T-helper 2 cell treated with Interferon-gamma antibody and Interleukin-4, amounts not matched to agents 5 μg/mL and 100 μg/mL, for 36 hours (primary cell): ENCODE results near the gene ATM.
"Not testable (repeated sequence)": the region's sequence is repeated elsewhere in the genome, so short reads cannot be mapped to it uniquely, and the experiment has no call there.

ENCODE experiments used
- DNase-seq: peaks from one replicate; pipeline ENCODE4 v3.0.0; 2021; ENCODE audit warnings: low spot score
- H3K27ac Mint-ChIP-seq: one replicate; pipeline ENCODE4 v1.8.0; 2021; ENCODE audit warnings: mild to moderate bottlenecking, mixed read lengths
- H3K27me3 Mint-ChIP-seq: one replicate; pipeline ENCODE4 v1.8.0; 2021; ENCODE audit warnings: low read depth, mixed read lengths
- H3K36me3 Mint-ChIP-seq: one replicate; pipeline ENCODE4 v1.8.0; 2021; ENCODE audit warnings: low read depth, mixed read lengths
- H3K4me1 Mint-ChIP-seq: one replicate; pipeline ENCODE4 v1.8.0; 2021; ENCODE audit warnings: low read depth, mixed read lengths
- H3K4me3 Mint-ChIP-seq: one replicate; pipeline ENCODE4 v1.8.0; 2022; ENCODE audit warnings: mild to moderate bottlenecking, moderate library complexity, mixed read lengths
- H3K9me3 Mint-ChIP-seq: one replicate; pipeline ENCODE4 v1.8.0; 2021; ENCODE audit warnings: mixed read lengths

The ATM gene

DNA sequence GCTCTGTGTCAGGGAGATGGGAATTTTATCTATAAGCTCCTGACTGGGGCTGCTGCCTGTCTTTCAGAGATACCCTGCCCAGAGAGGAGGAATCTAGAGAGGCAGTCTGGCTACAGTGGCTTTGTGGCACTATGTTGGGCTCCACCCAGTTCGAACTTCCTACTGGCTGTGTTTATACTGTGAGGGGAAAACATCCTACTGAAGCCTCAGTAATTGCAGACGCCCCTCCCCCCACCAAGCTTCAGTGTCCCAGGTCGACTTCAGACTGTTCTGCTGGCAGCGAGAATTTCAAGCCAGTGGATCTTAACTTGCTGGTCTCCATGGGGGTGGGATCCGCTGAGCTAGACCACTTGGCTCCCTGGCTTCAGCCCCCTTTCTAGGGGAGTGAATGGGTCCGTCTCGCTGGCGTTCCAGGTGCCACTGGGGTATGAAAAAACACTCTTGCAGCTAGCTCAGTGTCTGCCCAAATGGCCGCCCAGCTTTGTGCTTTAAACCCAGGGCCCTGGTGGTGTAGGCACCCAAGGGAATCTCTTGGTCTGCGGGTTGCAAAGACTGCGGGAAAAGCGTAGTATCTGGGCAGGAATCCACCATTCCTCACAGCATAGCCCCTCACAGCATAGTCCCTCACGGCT lies 54.2 kb downstream of the ATM start:
- H3K27me3 Mint-ChIP-seq, DNase-seq, H3K4me1 Mint-ChIP-seq, H3K4me3 Mint-ChIP-seq, H3K27ac Mint-ChIP-seq: not testable (repeated sequence)
- Mint-ChIP-seq H3K36me3 (peaks cover 63% of the 10 kb centered on the region), H3K9me3 (peaks cover 20% of the 10 kb centered on the region)

DNA sequence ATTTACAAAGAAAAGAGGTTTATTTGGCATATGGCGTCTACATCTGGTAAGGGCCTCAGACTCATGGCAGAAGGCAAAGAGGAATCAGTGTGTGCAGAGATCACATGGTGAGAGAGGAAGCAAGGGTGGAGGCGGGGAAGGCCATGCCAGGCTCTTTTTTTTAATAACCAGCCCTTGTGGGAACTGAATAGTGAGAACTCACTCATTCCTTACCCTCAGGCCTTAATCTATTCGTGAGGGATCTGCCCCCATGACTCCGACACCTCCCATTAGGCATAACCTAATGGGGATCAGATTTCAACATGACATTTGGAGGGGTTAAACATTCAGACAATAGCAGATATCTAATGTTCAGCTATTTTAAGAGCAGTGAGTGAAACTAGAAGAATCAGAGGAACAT lies 55.7 kb downstream of the ATM start:
- no peak overlapping the region for H3K4me3 Mint-ChIP-seq
- peaks cover 3% of the 10 kb centered on the region for H3K4me1 Mint-ChIP-seq
- DNase-seq, result no peak
- no peak overlapping the region for H3K27ac Mint-ChIP-seq
- H3K9me3 Mint-ChIP-seq, result peaks cover 20% of the 10 kb centered on the region
- H3K27me3 Mint-ChIP-seq, result no peaks in the 10 kb centered on the region
- peaks cover 55% of the 10 kb centered on the region for H3K36me3 Mint-ChIP-seq

DNA sequence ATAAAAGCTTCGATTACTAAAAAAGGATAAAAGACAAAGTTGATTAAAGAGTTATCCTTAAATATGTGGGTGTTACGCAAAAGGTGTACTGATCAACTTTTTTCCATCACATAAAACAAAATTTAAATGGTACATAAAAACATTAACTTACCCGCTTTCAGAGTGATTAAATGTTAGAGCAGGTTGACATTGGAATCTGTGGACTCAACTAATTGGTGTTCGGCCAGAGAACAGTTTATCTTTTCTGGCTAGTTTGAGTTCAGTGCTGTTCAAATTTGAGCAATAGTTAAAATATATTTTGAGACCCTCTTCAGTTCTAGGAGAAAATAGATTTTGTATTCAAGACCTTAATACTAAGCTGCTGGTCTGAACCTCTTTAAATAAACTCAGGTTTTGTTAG lies 56.1 kb downstream of the ATM start:
- Mint-ChIP-seq H3K4me1 (peaks cover 3% of the 10 kb centered on the region), H3K9me3 (peaks cover 20% of the 10 kb centered on the region), H3K4me3 (no peak overlapping the region), H3K36me3 (peaks cover 54% of the 10 kb centered on the region), H3K27ac (no peak overlapping the region), H3K27me3 (no peaks in the 10 kb centered on the region)
- no peak for DNase-seq

GRCh38 chr11:108286370-108286769 lies 63.5 kb downstream of the ATM start:
- no peaks in the 10 kb centered on the region for H3K27me3 Mint-ChIP-seq
- no peak overlapping the region for H3K4me3 Mint-ChIP-seq
- H3K4me1 Mint-ChIP-seq, result peaks cover 2% of the 10 kb centered on the region
- no peaks in the 10 kb centered on the region for H3K9me3 Mint-ChIP-seq
- H3K36me3 Mint-ChIP-seq, result peaks cover 49% of the 10 kb centered on the region
- H3K27ac Mint-ChIP-seq, result no peak overlapping the region
- no peak for DNase-seq

DNA sequence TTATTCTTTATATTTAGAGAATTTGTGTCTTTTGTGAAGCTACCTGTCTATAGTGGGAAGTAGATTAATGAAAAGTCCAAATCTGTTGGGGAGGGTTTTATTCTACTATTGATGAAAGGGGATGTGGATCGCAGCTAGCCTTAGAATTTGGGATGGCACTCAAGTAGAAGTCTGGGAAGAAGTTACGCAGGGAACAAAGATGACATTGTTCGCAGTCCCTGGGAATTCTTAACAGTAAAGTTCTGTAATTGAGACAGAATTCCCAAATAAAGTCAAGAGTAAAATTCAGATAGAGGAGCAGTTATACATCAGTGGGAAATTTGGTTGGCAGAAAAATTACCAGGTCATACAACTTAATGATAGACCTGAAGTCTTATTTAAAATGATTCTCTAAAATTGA lies 64.1 kb downstream of the ATM start:
- peaks cover 54% of the 10 kb centered on the region for H3K36me3 Mint-ChIP-seq
- H3K27me3 Mint-ChIP-seq, result no peaks in the 10 kb centered on the region
- peaks cover 2% of the 10 kb centered on the region for H3K4me1 Mint-ChIP-seq
- no peak overlapping the region for H3K4me3 Mint-ChIP-seq
- H3K9me3 Mint-ChIP-seq, result no peaks in the 10 kb centered on the region
- no peak overlapping the region for H3K27ac Mint-ChIP-seq
- DNase-seq, result no peak

DNA sequence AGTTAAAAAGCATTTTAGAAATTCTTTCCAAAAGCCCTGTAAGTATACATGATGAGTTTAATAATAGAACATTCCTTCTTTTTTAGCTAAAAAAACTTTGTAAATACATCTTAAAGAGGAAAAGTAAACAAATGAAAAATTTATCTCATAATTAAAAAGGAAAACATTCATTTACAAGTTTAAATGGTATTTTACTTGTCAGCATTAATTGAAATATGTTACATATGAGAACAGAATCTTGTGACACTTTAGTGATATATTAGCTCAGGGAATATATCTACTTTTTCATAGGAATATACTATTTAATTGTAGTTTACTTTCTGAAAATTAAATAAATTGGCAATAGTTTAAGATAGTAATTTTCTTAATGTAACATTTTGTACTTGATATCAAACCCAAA lies 66.2 kb downstream of the ATM start:
- H3K36me3 Mint-ChIP-seq, result peaks cover 51% of the 10 kb centered on the region

GRCh38 chr11:108289699-108290098 lies 66.8 kb downstream of the ATM start:
- Mint-ChIP-seq H3K27me3 (no peaks in the 10 kb centered on the region), H3K9me3 (no peaks in the 10 kb centered on the region), H3K27ac (no peak overlapping the region), H3K4me1 (peaks cover 2% of the 10 kb centered on the region), H3K36me3 (peaks cover 47% of the 10 kb centered on the region), H3K4me3 (no peak overlapping the region)
- no peak for DNase-seq

More for the DNA sequence above, 66.2 kb downstream of the ATM start:
- not testable (repeated sequence) for H3K9me3 Mint-ChIP-seq, DNase-seq, H3K27me3 Mint-ChIP-seq, H3K4me3 Mint-ChIP-seq, H3K4me1 Mint-ChIP-seq, H3K27ac Mint-ChIP-seq

DNA sequence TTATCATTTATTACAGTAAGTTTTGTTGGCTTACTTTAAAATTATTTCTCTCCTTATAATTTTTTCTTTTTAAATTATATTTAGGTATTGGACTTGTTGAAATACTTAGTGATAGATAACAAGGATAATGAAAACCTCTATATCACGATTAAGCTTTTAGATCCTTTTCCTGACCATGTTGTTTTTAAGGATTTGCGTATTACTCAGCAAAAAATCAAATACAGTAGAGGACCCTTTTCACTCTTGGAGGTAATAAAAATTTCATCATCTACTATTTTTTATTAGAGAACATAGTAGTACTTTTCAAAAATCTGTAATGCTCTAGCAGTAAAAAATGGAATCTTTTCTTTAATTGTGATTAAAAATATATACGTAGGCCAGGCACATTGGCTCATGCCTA lies 70.4 kb downstream of the ATM start:
- no peaks in the 10 kb centered on the region for H3K9me3 Mint-ChIP-seq
- H3K27ac Mint-ChIP-seq, result no peak overlapping the region
- peaks cover 31% of the 10 kb centered on the region for H3K36me3 Mint-ChIP-seq
- no peak overlapping the region for H3K4me3 Mint-ChIP-seq
- H3K27me3 Mint-ChIP-seq, result no peaks in the 10 kb centered on the region
- no peaks in the 10 kb centered on the region for H3K4me1 Mint-ChIP-seq
- DNase-seq, result no peak

DNA sequence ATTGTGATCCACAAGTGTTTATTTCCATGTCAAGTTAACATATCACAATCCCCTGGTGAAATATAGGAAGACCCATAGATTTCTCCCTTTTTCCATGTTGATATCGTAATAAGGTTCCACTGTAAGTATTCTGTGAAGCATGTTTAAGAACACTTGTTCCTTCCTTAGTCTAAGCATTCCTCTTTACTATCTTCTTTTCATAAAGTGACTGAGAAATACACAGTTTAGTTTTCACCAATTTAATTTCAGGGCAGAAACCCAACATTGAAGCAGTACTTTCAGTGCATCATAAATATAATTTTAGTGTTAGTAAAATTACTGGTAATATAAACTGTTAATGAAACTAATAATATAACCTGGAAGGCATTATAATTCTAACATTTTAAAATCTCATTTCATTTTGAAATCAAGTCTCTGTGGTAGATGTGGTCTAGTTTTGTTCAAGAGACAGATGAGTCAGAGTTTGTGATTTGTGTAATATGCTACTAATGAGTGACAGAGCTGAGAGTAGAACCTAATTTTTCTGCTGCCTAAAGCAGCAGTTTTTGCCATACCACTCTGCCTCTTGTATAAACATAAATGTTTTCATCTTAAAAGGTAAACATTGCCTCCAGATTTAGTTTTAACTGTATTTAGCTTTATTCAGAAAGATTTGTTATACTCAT lies 79.4 kb downstream of the ATM start:
- peaks cover 61% of the 10 kb centered on the region for H3K36me3 Mint-ChIP-seq
- no peak overlapping the region for H3K27ac Mint-ChIP-seq
- H3K4me1 Mint-ChIP-seq, result no peaks in the 10 kb centered on the region
- no peak overlapping the region for H3K4me3 Mint-ChIP-seq
- H3K9me3 Mint-ChIP-seq, result no peaks in the 10 kb centered on the region
- DNase-seq, result no peak
- H3K27me3 Mint-ChIP-seq, result no peaks in the 10 kb centered on the region

- H3K36me3 Mint-ChIP-seq, result peaks cover 48% of the 10 kb centered on the region
Measured at GRCh38 chr11:108307751-108308150, 84.9 kb downstream of the ATM start.

GRCh38 chr11:108313444-108313843 lies 90.6 kb downstream of the ATM start:
- no peak overlapping the region for H3K4me3 Mint-ChIP-seq
- H3K36me3 Mint-ChIP-seq, result peaks cover 45% of the 10 kb centered on the region
- DNase-seq, result no peak
- peaks cover 3% of the 10 kb centered on the region for H3K4me1 Mint-ChIP-seq
- peak overlapping the region; percentile 28 for H3K27ac Mint-ChIP-seq
- no peaks in the 10 kb centered on the region for H3K9me3 Mint-ChIP-seq
- no peaks in the 10 kb centered on the region for H3K27me3 Mint-ChIP-seq

More at GRCh38 chr11:108307751-108308150, 84.9 kb downstream of the ATM start:
- DNase-seq, result no peak
- H3K4me1 Mint-ChIP-seq, result peaks cover 3% of the 10 kb centered on the region
- no peaks in the 10 kb centered on the region for H3K9me3 Mint-ChIP-seq
- H3K27ac Mint-ChIP-seq, result no peak overlapping the region
- H3K4me3 Mint-ChIP-seq, result no peak overlapping the region
- H3K27me3 Mint-ChIP-seq, result no peaks in the 10 kb centered on the region

- DNase-seq, result no peak
- Mint-ChIP-seq H3K27me3 (no peaks in the 10 kb centered on the region), H3K9me3 (no peaks in the 10 kb centered on the region), H3K4me3 (no peak overlapping the region), H3K27ac (no peak overlapping the region), H3K4me1 (no peaks in the 10 kb centered on the region), H3K36me3 (peaks cover 42% of the 10 kb centered on the region)
Measured at GRCh38 chr11:108316061-108316460, 93.2 kb downstream of the ATM start.

DNA sequence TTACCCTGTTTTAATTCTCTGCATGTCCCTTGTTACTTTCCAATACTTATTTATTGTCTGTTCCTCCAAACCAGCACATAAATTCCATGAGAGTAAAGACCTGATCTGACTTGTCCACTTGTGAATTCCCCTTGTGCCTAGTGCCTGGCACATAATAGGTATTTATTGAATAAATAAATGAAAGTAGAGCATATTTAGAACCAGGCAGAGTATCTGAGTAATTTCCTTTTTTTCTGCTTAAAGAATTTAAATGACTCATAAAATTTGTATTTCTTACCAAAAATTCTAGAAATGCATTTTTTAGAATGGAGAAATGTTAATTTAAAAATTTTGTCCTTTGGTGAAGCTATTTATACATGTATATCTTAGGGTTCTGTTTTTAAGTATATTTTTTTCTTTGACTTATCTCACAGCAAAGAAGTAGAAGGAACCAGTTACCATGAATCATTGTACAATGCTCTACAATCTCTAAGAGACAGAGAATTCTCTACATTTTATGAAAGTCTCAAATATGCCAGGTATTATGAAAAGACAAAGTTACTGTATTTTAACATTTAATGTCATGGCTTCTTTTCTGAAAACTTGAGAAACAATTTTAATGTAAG lies 96.8 kb downstream of the ATM start:
- H3K27ac Mint-ChIP-seq, result no peak overlapping the region
- H3K36me3 Mint-ChIP-seq, result peaks cover 50% of the 10 kb centered on the region
- H3K9me3 Mint-ChIP-seq, result no peaks in the 10 kb centered on the region
- no peaks in the 10 kb centered on the region for H3K4me1 Mint-ChIP-seq
- H3K27me3 Mint-ChIP-seq, result no peaks in the 10 kb centered on the region
- no peak overlapping the region for H3K4me3 Mint-ChIP-seq
- DNase-seq, result no peak

- Mint-ChIP-seq H3K9me3 (no peaks in the 10 kb centered on the region), H3K36me3 (peaks cover 41% of the 10 kb centered on the region), H3K27me3 (no peaks in the 10 kb centered on the region), H3K4me1 (no peaks in the 10 kb centered on the region), H3K4me3 (no peak overlapping the region), H3K27ac (no peak overlapping the region)
- no peak for DNase-seq
Measured at GRCh38 chr11:108322666-108323065, 99.8 kb downstream of the ATM start.
